Smooth muscle cell of bladder (primary cell): Measurements from ENCODE around the gene PIWIL4. TPM values are rescaled to one million over a fixed set of nuclear protein-coding genes. Genes with fewer than 3 reads are reported as not detected.

Experiments used
- total RNA-seq: library from RNA; depleted of rRNA; stranded (reverse); fragments of >200 nt; gene quantifications from 2 replicates; pipeline ENCODE4 v1.2.3, GENCODE V29; 2014

Gene PIWIL4
- 1.1 and 1.6 TPM in 2 replicates for total RNA-seq

GRCh38 chr11:94567181-94567670 is at the start of gene PIWIL4:
PIWIL4 (plus strand) TSS chr11:94567368; CDS start chr11:94567519, 151 bp downstream.

GRCh38 chr11:94543695-94544645 is 23.2 kb upstream of the PIWIL4 start, which contains the start of gene FUT4:
FUT4 (plus strand) TSS chr11:94543921; CDS start chr11:94544134, 213 bp downstream.

Other genes starting within 250 kb of the PIWIL4 start
- gene GPR83, start 165.9 kb upstream of the PIWIL4 start, total RNA-seq: under 0.01 TPM in 1 of 2 replicates, not detected in the other
- gene MRE11, start 73.5 kb upstream of the PIWIL4 start, total RNA-seq: 4.7 and 6.7 TPM in 2 replicates
- gene ANKRD49, start 73.4 kb upstream of the PIWIL4 start, total RNA-seq: 9.7 and 12.2 TPM in 2 replicates
- not detected in 2 replicates for gene C11orf97, start 54.9 kb upstream of the PIWIL4 start, total RNA-seq
- gene FUT4, start 23.4 kb upstream of the PIWIL4 start, total RNA-seq: 3.3 and 4.7 TPM in 2 replicates
- 32.1 and 49.5 TPM in 2 replicates for gene AMOTL1, start 201.0 kb downstream of the PIWIL4 start, total RNA-seq